IPS DF 4.7 (cell line): ENCODE measurements around the gene TTLL10.

Experiments
- DNase-seq: peaks from one replicate; pipeline ENCODE4 v3.0.0-alpha.2; 2013; ENCODE audit warnings: low spot score; ENCODE audit errors: extremely low read depth

Gene TTLL10

GRCh38 chr1:1245817-1246576, 72.3 kb downstream of the TTLL10 start:
- DNase-seq = no peak

GRCh38 chr1:1246577-1247340, 73.1 kb downstream of the TTLL10 start, which contains the start of gene C1QTNF12:
Gene C1QTNF12 (minus strand): TSS chr1:1246722. CDS start chr1:1246690, 32 bp downstream.
- DNase-seq = no peak

- DNase-seq = no peak
Measured at GRCh38 chr1:1247341-1247913, 73.7 kb downstream of the TTLL10 start.
